ENCODE data around the gene PCDHGC3. TPM values are rescaled to one million over a fixed set of nuclear protein-coding genes. Genes with fewer than 3 reads are reported as not detected.

PCDHGC3 gene
- total and polyA plus RNA-seq, 7 donors, result 7.3 to 25.2 (median 10.4) TPM

DNA sequence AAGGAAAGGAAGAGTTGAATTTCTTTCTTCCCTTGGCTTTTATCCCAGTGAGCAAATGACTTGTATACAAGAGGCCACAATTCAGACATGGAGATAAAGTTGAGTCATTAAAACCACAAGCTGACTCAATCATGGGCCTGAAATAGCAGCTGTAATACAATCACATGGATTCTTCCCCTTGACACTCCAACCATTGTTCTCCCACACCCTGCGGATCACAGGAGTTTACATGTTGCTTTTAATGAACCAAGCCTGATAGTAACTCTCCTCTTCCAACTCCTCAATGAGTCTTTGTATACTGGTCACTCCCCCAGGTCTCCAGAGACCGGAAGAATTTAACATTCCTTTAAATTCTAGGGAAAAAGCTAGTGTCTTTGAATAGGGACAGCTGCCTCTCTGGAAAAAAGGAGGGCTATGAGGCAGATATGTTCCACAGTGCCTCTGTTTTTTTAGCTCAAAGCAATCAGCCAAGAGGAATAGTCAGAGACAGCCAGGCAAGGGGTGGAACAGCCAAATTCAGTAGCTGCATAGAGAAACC lies 45.5 kb downstream of the PCDHGC3 start:
- Histone ChIP-seq H3K4me3 (peak overlapping the region; percentile 6), H3K27me3 (ENCODE audit: insufficient read depth in 3 of 3, low read length in 2 of 3) (no peaks in the 10 kb centered on the region), H3K27ac (peak overlapping the region; percentile 90), H3K9me3 (no peaks in the 10 kb centered on the region), H3K4me1 (peaks cover 78% of the 10 kb centered on the region), H3K36me3 (ENCODE audit: insufficient read depth in 1 of 2, low read depth in 1 of 2) (peaks cover 9 to 66% of the 10 kb centered on the region in 2 donors)
- intact Hi-C loops (cut with DNase I), result loop anchor here (5.0 kb wide), 2 partner anchors 36 to 99 kb away; partner anchors contain the start of gene PCDHGA11 (in 1 of the 2)
- DNase-seq, result no peak
- TF ChIP-seq, protein P1, sequence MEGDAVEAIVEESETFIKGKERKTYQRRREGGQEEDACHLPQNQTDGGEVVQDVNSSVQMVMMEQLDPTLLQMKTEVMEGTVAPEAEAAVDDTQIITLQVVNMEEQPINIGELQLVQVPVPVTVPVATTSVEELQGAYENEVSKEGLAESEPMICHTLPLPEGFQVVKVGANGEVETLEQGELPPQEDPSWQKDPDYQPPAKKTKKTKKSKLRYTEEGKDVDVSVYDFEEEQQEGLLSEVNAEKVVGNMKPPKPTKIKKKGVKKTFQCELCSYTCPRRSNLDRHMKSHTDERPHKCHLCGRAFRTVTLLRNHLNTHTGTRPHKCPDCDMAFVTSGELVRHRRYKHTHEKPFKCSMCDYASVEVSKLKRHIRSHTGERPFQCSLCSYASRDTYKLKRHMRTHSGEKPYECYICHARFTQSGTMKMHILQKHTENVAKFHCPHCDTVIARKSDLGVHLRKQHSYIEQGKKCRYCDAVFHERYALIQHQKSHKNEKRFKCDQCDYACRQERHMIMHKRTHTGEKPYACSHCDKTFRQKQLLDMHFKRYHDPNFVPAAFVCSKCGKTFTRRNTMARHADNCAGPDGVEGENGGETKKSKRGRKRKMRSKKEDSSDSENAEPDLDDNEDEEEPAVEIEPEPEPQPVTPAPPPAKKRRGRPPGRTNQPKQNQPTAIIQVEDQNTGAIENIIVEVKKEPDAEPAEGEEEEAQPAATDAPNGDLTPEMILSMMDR (IDR thresholded peaks at IDR 0.05), result no peak
- peak; percentile 79 to 85 (median 84) for ATAC-seq
- 12 to 15% (median 14%) methylated on average over 2 of the region's 2 CpGs for WGBS, 3 donors

DNA sequence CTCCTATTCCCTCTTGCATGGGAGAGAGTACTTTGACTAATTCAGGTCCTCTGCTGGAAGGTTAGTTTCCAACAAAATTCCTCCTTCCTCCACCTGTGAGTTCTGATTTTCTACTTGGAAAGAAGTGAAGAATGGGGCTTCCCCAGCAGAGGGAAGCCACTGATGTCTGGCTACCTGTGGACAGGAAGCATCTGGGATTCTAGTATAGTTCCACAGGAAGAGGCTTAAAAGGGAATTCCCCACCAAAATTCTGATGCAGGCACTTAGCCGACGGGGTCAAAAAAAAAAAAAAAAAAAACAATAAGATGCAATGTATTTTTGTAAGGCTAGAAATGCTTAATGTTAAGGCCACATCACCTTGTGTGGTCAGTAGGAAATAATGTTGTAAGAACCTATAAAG lies 46.5 kb downstream of the PCDHGC3 start:
- Histone ChIP-seq H3K4me3 (no peak overlapping the region), H3K9me3 (no peaks in the 10 kb centered on the region), H3K36me3 (ENCODE audit: insufficient read depth in 1 of 2, low read depth in 1 of 2) (peaks cover 12 to 66% of the 10 kb centered on the region in 2 donors), H3K4me1 (peaks cover 69% of the 10 kb centered on the region), H3K27me3 (ENCODE audit: insufficient read depth in 3 of 3, low read length in 2 of 3) (no peaks in the 10 kb centered on the region), H3K27ac (peak overlapping the region; percentile 90)
- DNase-seq (no peak), ATAC-seq (no peak)
- 13 to 29% (median 24%) methylated on average over 2 of the region's 2 CpGs for WGBS, 3 donors
- TF ChIP-seq, protein P1 (IDR thresholded peaks at IDR 0.05), result no peak
- intact Hi-C loops (cut with DNase I), result loop anchor here (5.0 kb wide), 2 partner anchors 35 to 100 kb away; partner anchors contain the start of gene PCDHGA11 (in 1 of the 2)

DNA sequence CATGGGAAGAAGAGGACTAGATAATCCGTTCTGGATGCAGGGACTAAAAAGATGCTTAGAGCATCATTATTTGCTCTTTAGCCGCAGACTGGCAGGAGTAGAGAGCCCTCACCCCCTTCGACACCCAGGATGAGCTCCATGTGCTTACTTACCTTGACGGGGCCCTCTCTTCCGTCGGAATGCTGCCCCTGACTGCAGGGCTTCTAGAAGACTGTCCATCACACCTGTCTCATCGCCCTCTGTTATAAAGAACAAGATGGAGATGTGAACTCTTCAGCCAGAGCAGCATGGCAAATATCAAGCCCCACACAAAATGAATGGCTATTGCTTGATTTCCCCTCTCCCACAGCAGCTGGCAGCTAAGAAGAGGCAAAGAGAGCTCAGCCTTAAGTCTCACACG lies 48.2 kb downstream of the PCDHGC3 start:
- intact Hi-C loops (cut with DNase I), result loop anchor here (2.0 to 5.0 kb wide), 3 partner anchors 33 to 102 kb away; partner anchors contain the start of genes PCDHGA11 (in 1 of the 2) and PCDHGC3 (in 1 of the 2)
- Histone ChIP-seq H3K9me3 (no peaks in the 10 kb centered on the region), H3K27me3 (ENCODE audit: insufficient read depth in 3 of 3, low read length in 2 of 3) (no peaks in the 10 kb centered on the region), H3K4me1 (peaks cover 66% of the 10 kb centered on the region), H3K27ac (peak overlapping the region; percentile 43), H3K4me3 (no peak overlapping the region), H3K36me3 (ENCODE audit: insufficient read depth in 1 of 2, low read depth in 1 of 2) (peaks cover 11 to 68% of the 10 kb centered on the region in 2 donors)
- DNase-seq (no peak), ATAC-seq (no peak)
- TF ChIP-seq, protein P1 (IDR thresholded peaks at IDR 0.05), result no peak
- WGBS, 3 donors, result 60 to 84% (median 68%) methylated on average over 8 of the region's 8 CpGs

DNA sequence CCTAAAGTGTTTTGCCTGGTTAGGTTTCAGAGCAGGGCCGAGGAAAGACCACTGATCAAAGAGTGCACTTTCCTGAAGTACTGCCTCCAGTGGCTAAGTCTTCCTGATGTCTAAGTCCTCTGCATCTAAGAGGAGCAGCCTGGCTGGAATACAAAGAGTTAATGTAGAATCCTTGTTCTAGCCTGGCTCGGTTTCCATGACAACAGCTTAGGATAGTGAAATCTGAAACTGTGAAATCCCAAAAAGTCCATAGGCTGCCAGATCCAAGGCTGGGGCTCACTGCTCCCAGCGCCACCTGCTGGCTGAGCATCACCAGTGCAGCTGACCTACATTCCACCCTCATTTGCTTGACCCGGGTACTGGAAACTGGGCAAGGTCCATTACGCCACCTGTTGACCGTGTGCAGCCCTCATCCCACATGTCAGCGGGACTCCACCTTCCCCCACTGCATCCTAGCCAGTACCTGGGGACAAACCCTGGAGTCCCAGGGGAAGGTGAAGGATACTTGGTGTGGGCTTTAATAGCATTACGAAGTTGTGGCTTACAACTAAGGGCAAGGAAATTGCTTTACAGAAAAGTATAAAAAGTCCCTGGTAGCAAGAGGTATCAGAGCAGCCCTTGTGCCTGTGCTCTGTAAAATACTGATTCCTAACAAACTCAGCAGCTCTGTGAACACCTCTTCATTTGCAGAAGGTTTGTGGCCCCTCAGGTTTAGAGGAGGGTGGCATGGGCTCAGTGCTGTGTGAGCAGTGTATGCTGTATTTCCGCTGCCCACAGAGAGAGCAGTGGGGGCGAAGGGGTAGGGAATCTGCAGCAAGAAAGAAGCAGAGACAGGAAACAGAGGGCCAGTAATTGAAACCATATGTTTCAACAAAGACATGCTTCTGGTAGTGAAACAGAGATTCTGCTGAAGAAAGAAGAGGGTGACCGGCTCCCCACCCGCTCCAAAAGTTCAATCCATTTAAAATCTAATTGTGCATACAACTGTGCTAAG lies 49.1 kb downstream of the PCDHGC3 start:
- TF ChIP-seq, protein P1 (IDR thresholded peaks at IDR 0.05), result peak; percentile 99
- Histone ChIP-seq H3K27ac (peak overlapping the region; percentile 77), H3K4me3 (no peak overlapping the region), H3K4me1 (peaks cover 65% of the 10 kb centered on the region), H3K36me3 (ENCODE audit: insufficient read depth in 1 of 2, low read depth in 1 of 2) (peaks cover 8 to 71% of the 10 kb centered on the region in 2 donors), H3K9me3 (no peaks in the 10 kb centered on the region), H3K27me3 (ENCODE audit: insufficient read depth in 3 of 3, low read length in 2 of 3) (no peaks in the 10 kb centered on the region)
- DNase-seq (peak; percentile 84 to 91), ATAC-seq (peak; percentile 78 to 84 (median 82))
- WGBS, 3 donors, result 30 to 32% (median 31%) methylated on average over 12 of the region's 12 CpGs
- intact Hi-C loops (cut with DNase I), result loop anchor here (2.0 to 5.0 kb wide), 3 partner anchors 32 to 103 kb away; partner anchors contain the start of genes PCDHGA11 (in 1 of the 2) and PCDHGC3 (in 1 of the 2)

Data from psoas muscle (tissue), 8 donors.